GM18498 (cell line): ENCODE results near the gene CLEC18A.
"Not testable (repeated sequence)": the region's sequence is repeated elsewhere in the genome, so short reads cannot be mapped to it uniquely, and the experiment has no call there.

Source experiments
- ATAC-seq: cut with Tn5 transposase; IDR thresholded peaks from one replicate; pipeline ENCODE4 v1.9.1; 2021; ENCODE audit warnings: mild to moderate bottlenecking, moderate library complexity; ENCODE audit not compliant: unreplicated experiment

CLEC18A gene

GRCh38 chr16:69950411-69950810 lies 723 bp upstream of the CLEC18A start:
- ATAC-seq, result not testable (repeated sequence)

- ATAC-seq, result not testable (repeated sequence)
Observed at GRCh38 chr16:69951672-69952031, 518 bp downstream of the CLEC18A start.

GRCh38 chr16:69952116-69952515 lies 982 bp downstream of the CLEC18A start:
- ATAC-seq, result not testable (repeated sequence)

- not testable (repeated sequence) for ATAC-seq
Observed at GRCh38 chr16:69952572-69953355, 1.6 kb downstream of the CLEC18A start.

- ATAC-seq, result not testable (repeated sequence)
Observed at GRCh38 chr16:69954241-69954640, 3.1 kb downstream of the CLEC18A start.

- not testable (repeated sequence) for ATAC-seq
Observed at GRCh38 chr16:69963312-69963711, 12.2 kb downstream of the CLEC18A start.

GRCh38 chr16:69964960-69965660 lies 14.0 kb downstream of the CLEC18A start:
- peak; percentile 71 for ATAC-seq

- peak; percentile 17 for ATAC-seq
Observed at GRCh38 chr16:69965661-69966054, 14.5 kb downstream of the CLEC18A start.

- not testable (repeated sequence) for ATAC-seq
Observed at GRCh38 chr16:69967688-69968087, 16.6 kb downstream of the CLEC18A start.

GRCh38 chr16:69968125-69968524 lies 17.0 kb downstream of the CLEC18A start:
- not testable (repeated sequence) for ATAC-seq

- not testable (repeated sequence) for ATAC-seq
Observed at GRCh38 chr16:69969657-69970056, 18.5 kb downstream of the CLEC18A start.

- ATAC-seq, result not testable (repeated sequence)
Observed at GRCh38 chr16:69972120-69972519, 21.0 kb downstream of the CLEC18A start.

- ATAC-seq, result not testable (repeated sequence)
Observed at GRCh38 chr16:69972935-69973334, 21.8 kb downstream of the CLEC18A start.

- ATAC-seq, result not testable (repeated sequence)
Observed at GRCh38 chr16:69985196-69985595, 34.1 kb downstream of the CLEC18A start.

- ATAC-seq, result not testable (repeated sequence)
Observed at GRCh38 chr16:69997956-69998355, 46.8 kb downstream of the CLEC18A start.

GRCh38 chr16:69999801-70000200 lies 48.7 kb downstream of the CLEC18A start:
- not testable (repeated sequence) for ATAC-seq

GRCh38 chr16:70003511-70003910 lies 52.4 kb downstream of the CLEC18A start:
- not testable (repeated sequence) for ATAC-seq

- ATAC-seq, result not testable (repeated sequence)
Observed at GRCh38 chr16:70008604-70009003, 57.5 kb downstream of the CLEC18A start.

- ATAC-seq, result not testable (repeated sequence)
Observed at GRCh38 chr16:70010615-70011014, 59.5 kb downstream of the CLEC18A start.

- not testable (repeated sequence) for ATAC-seq
Observed at GRCh38 chr16:70011120-70011519, 60.0 kb downstream of the CLEC18A start.

GRCh38 chr16:70012354-70012753 lies 61.2 kb downstream of the CLEC18A start:
- not testable (repeated sequence) for ATAC-seq

GRCh38 chr16:70012951-70013350 lies 61.8 kb downstream of the CLEC18A start:
- not testable (repeated sequence) for ATAC-seq
